Activated T-cell treated with anti-CD3 and anti-CD28 coated beads for 24 hours (primary cell): ENCODE data around the gene KCNMB1.

Source experiments
- DNase-seq: peaks from one replicate; pipeline ENCODE4 v3.0.0-alpha.2; 2020; ENCODE audit warnings: low read depth

Gene KCNMB1

DNA sequence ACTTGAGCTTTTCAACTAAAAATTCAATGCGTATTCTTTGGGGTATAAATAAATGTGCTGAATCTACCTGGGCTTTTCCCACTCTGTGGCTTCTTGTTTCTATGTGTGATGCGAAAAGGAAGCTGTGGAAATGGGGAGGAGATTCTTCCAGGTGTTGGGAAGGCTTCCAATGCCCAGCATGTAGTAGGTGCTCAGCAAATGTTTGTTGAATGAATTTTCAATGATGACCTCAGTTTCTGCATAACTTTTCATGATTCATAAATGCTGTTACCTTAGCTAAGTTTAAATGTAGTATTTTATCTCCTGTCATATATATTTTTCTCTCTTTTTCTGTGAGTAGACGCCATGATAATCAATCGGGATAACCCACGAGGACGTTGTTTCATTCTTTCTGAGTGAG, 25.6 kb upstream of the KCNMB1 start:
- no peak for DNase-seq

DNA sequence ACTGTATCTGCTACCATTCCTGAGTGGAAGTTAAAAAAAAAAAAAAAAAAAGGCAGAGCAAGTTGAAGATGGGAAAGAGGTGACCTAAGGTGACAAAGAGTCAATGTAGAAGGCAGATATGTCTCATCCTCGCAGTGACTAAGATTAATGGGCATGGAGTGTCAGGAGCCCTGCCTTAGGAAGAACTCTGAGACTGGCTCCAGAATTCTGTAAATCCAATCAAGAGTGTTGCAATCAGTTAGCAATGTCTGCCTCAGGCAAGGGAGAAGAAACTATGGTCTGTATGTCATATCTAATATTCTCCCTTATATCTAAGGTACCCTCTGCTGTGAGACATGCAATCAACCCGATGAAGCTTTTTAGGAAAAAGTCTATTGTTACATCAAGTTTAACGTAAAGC, 24.7 kb upstream of the KCNMB1 start:
- DNase-seq, result no peak

DNA sequence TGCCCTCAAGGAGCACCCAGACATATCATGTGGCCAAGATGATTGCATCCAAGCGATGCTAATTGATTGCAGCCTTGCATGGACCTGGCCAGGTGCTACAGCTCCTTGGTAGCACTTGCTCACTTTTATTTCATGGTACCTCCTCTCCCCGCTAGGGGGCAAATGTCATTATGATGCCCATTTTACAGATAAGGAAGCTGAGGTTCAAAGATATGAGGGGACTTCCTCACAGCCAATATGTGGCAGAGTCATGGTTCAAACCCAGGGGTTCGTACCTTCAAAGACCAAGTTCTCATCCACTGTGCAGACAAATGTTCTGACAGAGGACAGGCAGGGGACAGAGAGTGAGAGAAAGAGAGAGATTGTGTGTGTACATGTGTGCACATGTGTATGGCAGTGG, 21.9 kb upstream of the KCNMB1 start:
- no peak for DNase-seq

DNA sequence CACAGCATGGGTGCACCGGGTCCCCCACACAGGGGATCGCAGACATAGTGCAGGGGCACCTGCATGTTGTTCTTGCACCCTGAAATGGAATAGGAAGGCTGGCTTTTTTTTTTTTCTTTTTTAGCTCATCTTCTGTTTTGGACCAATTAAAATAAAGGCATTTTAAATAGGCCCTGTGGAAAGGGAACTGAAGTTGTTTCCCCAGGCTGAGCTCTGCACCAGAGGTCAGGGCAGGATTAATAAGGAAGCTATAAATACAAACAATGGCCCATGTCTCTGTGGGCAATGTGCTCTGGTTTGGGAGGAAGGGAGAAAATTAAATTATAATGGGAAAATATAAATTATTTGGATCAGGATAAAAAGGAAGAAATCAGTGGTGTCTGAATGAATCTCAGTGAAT, 21.2 kb upstream of the KCNMB1 start:
- no peak for DNase-seq

DNA sequence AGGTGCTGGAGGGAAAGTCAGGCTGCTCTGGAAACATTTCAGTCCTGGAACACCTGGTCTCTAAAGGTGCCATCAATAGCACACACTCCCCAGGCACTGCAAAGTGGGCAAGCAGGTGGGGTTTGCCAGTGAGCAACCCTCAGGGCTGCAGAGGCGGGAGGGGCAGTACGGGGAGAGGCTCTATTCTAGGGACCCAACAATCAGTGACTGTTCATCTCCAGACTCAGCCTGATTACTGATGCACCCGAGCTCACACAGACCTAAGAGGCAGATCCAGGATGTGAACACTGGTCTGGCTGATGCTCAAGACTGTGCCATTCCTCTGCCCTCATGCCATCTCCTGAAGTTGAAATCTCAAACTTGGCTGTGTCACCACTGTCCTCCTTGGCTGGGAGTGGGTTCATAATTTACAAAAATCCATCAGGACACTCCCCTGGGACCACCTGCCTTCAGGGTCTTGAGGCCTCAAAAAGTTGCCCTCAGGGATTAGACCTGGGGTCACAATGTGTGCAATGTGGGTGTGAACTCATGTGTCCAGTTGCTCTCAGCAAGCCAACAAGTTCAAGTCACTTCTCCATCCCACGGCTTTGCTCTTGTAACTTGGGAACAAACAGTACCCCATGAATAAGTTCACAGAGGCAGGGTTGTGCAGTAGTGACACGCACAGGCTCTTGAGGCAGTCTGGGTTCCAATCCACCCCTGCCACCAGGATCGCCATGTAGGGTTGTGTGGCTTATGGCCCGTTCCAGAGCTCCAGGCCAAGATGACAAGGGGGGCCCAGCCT, 19.9 kb upstream of the KCNMB1 start:
- no peak for DNase-seq

DNA sequence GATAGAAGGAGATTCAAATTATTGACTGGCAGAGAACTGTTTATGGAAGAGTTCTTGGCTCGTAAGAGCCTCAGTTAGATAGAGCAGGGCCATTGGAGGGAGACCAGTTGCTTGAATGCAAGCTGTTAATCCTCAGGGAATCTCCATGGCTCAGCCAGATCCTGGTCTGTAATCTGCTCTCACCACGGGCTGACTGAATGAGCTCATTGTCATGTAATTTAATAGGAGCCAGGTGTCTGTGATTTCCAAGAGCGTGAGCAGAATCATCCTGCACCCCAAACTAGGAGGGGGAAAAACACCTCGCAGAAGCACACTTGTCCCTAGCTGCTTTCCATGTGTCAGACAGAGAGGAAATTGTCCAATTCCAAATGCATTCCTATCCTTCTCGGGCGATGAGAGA, 19.1 kb upstream of the KCNMB1 start:
- DNase-seq, result no peak

DNA sequence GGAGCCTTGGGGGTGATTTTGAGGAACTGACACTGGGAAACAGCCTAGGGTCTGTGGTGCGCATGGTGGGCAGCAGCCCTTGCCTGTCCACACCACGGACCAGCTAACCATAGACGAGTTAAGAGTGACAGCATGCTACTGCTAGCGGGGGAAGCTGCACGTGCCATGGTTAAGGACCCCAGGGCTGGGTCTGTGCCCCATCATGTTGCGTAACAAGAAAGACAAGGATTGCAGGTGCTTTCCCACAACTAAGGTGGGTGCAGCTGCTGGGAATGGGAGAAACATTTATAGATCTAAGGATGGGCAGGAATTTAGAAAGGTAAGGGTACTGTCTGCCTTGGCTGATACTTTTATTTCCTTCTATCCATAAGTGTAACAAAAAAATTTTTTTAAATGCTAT, 17.9 kb upstream of the KCNMB1 start:
- DNase-seq, result no peak

DNA sequence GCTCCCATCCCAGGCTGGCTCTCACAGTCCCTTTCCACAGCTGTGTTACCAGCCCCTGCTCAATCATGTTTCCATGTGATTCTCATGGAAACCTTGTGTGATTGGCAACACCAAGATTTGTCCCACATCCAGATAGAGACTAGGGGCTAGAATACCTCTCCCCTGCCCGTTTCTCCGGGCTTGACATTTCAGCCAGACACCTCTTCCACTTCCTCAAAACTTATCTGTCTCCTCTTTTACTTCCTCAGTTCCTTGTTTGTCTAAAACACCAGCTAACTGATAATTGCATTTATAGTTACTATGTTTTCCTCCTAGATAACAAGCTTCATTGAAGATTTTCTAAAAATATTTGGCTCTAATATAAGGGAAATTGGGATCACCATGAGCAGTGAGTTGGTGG, 16.6 kb upstream of the KCNMB1 start:
- DNase-seq, result no peak

DNA sequence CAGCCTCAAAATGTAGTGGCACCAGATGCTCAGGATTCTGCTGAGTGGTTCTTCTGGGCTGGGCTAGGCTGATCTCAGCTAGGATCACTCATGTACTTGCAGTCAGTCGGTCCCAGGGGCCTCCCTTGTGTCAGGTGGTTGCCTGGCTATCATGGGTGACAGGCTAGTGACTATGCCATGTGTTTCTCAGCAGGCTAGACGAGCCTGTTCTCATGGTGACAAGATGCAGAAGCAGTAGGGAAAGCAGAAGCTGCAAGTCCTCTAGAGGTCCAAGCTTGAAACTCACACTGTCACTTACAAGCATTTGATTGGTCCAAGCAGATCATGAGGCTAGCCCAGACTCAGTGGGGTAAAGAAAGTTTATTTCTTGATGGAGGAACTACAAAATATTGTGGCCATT, 15.2 kb upstream of the KCNMB1 start:
- no peak for DNase-seq

DNA sequence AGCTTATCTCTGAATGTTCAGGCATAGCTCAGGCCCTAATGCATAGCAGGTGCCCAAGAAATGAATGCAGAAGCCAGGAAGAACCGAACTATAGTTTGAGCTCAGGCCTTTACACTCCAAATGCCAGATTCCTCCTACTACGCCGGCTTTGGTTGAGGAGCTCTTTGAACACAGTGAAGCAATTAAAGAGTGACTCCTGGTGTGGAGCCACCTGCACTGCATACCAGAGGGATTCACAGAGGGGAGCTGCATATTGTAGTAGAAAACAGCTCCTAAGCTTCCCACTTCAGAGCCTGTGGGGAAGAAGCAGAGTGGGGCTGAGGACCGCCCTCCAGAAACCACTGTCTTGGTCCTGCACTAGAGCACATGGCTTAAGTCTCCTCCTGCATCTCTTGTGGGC, 14.5 kb upstream of the KCNMB1 start:
- DNase-seq, result no peak

DNA sequence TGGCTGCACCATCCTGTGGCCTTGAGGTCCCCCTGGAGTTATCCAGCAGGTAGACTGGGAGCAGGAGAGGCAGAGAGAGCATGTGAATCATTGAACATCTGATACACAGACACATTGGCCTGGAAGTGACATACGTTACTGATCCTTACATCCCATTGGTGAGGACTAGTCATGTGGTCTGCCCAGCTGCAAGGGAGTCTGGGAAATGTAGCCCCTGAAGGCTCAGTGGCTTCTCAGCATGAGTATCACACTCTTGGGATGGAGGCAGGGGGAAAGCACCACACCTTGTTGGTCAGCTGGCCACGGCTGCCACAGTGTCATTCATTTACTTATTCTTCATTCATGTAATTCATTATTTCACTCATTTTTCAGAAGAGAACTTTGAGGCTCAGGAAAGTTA, 13.3 kb upstream of the KCNMB1 start:
- no peak for DNase-seq

DNA sequence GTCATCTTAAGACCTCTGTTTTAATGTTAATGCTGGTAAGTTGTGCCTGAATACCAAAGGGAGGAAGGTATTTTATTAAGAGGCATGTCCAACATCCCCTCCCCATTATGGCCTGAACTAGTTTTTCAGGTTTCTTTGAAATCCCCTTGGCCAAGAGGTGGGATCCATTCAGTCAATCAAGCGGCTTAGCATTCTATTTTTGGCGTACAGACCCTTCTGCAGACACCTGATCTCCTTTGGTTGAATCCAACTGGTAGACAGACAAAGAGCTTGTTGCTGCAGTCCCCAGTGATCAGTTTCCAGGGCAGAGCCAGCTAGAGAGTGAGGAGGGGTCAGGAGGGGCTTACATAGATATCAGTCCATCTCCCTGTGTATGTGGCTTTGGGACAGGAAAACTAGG, 7.9 kb upstream of the KCNMB1 start:
- no peak for DNase-seq

DNA sequence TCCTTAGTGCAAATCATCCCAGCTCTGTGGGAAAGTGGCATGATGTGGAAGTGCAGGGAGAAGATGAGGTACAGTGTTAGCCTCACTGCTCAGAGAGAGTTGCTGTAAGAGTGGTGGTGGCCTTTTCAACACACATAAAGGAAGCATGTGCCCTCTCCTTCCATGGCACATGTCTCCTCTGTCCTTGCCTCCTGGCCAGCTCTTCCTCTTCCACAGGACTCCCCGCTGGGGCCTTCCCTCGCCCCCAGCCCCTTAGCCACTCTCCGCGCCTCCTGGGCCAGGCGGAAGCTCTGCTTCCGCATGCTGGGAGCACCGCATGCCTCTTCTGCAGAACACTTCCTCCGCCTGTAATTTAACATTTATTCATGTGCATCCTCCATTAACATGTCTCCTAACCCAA, 4.8 kb upstream of the KCNMB1 start:
- DNase-seq, result no peak

DNA sequence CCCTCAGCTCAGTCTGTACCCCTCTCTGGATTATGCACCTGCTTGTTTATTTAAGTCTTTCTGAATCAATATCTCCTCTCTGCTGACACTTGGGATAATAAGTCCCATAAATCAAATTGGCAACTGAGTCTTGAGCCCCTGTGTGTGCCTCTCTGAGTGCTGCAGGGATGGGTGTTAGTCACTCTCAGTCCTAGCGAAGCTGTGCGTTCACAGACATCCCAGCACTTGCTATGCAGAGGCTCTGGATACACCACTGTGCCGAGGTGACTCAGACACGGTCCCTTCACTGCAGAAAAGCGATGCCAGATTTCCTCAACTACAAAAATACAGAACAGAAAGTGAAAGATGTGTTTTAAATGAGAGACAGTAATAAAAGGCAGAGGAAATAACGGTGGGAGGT, 4.1 kb upstream of the KCNMB1 start:
- DNase-seq, result peak; percentile 23

DNA sequence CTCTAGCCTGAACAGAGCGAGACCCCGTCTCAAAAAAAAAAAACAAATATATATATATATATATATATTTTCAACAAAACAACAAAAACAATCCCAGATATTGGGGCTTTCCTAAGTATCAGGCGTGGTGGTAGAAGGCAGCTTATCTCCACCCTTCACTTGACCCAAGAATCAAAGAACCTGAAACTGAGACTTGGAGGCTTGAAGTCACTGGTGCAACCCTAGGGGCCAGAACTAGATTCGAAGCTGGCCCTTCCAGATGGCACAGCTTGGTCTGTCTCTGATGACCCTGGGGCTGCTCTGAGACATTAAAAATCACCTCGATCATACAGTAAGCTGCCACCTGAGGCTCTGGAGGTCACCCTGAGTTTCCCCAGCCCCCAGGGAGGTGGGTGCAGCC, 1.3 kb upstream of the KCNMB1 start:
- DNase-seq, result no peak

DNA sequence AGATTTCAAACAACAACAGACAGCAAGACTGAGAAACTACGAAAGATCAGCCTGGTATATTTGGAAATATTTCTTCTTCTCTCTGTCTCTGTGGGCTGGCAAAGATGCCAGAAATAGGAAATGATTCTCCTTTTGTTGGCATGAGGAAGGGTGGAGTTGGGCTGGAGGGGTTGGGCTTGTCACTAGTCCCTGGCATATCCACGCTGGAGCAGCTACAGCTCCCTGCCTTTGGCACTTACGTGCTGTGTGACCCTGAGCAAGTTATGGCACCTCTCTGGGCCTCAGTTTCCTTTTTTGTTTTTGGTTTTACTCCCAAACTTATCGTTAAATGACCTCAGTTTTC, 354 bp upstream of the KCNMB1 start:
- no peak for DNase-seq

DNA sequence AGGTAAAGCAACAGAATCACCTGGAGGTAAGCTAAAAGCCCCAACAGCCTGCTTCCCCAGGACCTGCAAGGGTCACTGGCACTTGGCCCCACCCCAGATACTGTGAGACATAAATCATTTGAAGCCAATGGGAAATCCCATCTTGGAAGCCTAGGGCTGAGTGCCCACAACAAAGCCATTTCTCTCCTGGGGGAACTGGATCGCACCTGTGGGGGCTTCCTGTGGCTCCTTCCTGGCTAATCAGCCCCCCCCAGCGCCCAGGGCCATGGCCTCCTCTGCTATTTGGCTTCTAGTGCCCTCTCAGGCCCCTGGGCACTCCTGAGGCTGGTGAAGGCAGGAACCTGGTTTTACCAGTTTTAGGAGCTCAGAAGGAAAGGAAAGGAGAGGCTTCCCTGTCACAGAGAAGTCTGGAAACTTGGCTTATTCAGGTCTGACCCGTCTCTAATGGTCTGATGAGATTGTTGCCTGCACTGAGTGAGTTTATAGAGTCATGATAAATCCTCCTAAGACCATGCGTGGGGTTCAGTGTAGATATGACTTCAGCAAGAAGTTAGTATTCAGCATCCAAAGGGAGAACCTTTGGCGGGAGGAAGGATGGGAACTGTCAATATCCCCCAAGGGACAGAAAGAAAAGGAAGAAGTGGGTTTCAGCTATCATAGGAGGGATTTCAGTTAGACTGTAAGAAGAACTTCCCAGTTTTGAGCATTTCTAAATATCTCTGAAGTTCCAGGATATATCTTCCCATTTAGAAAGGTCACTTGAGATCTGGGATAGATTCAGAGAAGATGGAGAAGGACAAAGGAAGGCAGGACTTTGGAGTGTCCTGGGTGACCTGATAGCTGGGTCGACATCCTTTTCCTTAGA, 1.2 kb downstream of the KCNMB1 start:
- no peak for DNase-seq

DNA sequence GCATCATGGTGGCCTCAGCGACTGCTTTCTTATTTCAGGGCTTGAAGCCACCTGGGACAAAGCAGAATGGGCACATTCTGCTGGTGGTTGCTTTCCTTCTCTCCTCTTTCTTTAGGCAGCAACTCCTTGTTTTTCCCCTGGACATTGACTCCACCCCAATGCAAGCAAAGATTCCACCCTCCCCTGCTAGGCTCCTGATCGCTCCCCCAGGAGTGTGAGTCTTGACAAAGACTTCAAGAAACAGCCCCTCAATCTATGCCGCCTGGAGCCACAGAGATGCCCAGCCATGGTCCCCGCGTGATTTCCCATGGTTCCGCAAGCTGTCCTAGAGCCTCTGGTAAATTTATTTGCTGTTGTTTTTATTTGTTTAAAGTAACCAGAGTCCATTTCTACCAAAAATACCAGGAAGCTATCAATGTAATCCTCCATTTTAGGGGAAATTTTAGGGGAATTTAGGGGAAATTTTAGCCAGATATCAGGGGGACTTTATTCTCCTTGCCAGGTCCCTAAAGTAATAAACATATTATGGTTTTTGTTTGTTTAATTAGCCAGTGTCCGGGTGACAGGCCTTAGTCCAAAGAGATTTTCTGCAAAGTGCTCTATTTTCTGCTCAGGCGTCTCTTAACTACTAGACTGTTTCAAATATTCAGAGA, 2.3 kb downstream of the KCNMB1 start:
- no peak for DNase-seq

DNA sequence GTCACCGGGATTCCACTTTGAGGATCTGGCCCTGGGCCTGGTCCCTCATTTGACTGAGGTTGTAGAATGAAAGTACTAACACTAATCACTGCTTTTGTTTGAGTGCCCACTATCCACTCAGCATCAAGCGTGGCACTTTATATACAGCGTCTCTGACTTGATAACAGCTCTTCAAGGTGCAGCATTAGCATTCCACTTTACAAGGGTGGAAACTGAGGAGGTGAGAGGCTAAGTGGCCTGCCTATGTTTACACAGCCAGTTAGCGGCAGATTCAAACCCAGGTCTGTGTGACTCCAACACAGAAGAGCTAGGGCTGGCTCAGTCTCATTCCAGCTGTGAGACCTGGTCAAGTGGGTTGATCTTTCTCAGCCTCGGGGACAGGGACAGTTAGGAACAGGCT, 5.9 kb downstream of the KCNMB1 start:
- DNase-seq, result no peak

DNA sequence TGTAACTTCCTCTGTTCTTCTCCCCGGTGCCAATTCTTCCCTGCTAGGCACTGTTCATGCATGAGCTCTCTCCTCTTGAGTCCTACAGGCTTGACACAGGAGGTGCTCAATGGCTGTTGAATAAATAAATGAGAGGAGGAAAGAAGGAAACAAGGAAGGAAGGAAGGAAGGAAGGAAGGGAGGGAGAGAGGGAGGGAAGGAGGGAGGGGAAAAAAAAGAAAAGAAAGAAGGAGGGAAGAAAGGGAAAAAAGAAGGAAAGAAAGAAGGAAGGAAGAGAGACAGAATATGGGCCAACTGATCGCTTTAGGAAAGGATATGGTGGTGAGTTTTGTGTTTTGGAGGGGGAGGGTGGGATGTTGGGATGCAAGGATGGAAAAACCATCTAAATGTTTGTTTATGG, 6.4 kb downstream of the KCNMB1 start:
- no peak for DNase-seq

DNA sequence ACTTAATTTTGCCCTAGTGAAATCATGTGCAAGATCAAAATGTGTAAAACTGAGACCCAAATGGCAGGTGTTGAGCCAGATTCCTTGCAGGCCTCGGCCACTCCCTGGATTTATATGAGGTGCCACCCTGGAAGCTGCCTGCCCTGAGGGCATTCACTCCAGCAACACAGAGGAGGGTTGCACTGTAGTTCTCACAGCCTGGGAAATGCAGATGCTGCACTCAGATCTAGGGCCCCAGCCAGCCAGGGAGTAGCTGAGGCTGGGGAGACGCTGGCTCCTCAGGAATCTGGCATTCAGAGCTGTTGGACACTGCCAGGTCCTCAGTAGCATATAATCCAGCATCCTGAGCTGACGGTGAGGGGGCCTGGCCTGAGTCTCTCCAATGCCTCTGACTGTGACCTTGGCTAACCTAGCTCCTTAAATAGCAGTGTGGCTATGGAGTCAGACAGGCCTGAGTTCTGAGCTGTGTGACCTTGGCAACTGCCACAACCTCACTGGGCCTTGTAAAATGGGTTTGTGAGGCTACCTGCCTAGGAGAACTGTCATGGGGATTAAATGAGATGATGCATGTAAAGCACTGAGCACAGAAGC, 8.7 kb downstream of the KCNMB1 start:
- no peak for DNase-seq

DNA sequence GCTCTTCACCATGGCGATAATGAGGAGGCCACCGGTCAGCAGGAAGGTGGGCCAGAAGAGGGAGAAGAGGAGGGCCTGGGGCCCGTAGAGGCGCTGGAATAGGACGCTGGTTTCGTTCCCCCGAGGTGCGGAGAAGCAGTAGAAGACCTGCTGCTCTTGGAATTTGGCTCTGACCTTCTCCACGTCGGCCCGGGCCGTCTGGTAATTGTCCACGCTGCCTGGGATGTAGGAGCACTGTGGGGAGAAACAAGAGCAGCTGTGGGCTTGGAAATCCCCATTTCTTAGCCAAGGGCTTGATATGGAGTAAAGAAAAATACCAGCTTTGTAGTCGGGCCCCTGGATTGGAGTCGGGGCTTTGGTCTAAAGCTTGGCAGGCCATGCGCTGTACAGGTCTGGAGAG, 10.4 kb downstream of the KCNMB1 start:
- no peak for DNase-seq

DNA sequence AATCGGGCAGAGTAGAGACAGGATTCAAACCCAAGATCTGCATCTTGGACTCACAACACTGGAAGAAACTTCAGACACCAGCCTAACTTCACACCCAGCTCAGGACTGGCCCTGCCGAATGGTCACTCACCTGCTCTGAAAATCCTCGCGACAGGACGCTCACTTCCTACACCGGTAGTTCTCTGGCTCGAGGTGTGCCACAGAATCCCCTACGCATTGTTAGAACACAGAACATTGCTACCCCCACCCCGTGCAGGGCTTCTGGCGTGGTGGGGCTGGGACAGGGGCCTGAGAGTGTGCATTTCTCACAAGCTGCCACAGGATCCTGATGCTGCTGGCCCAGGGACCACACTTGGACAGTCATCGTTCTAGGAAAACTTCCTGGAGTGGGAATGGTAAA, 12.1 kb downstream of the KCNMB1 start:
- no peak for DNase-seq
